CD4-positive, alpha-beta T cell (primary cell): ENCODE data around the gene MEGF10. TPM values are rescaled to one million over a fixed set of nuclear protein-coding genes. Genes with fewer than 3 reads are reported as not detected.

Experiments
- ATAC-seq: fragments of 200-7000 bp; cut with Tn5 transposase; one replicate; pipeline ENCODE4 v1.10.0; 2022; ENCODE audit warnings: mild to moderate bottlenecking; ENCODE audit not compliant: poor library complexity
- CTCF ChIA-PET: fragments of 350-600 bp; sonication (Branson Sonifier 250); formaldehyde crosslinking; loops from one replicate; lab custom pipeline; 2021; ENCODE audit warnings: antibody characterized with exemption, inconsistent platforms; lab: Charles Lee
- POLR2A ChIA-PET: fragments of 350-600 bp; sonication (Branson Sonifier 250); formaldehyde crosslinking; loops from one replicate; lab custom pipeline; 2021; ENCODE audit warnings: antibody characterized with exemption, inconsistent platforms; lab: Charles Lee
- DNase-seq, 14 experiments: peaks; one replicate each; pipeline ENCODE4 v3.0.0-alpha.2; 2013 to 2020; ENCODE audit warnings: mixed read lengths in 2 of 14
- H3K27ac ChIP-seq, 2 donors: one replicate each; pipeline versions ENCODE4 v1.5.1 to v1.7.0; 2013; ENCODE audit warnings: low read length in 2 of 2, low read depth in 1 of 2, mild to moderate bottlenecking in 1 of 2
- H3K27me3 ChIP-seq, 2 experiments: 1 replicate in 1 of 2; 2 replicates in 1 of 2; pipeline versions ENCODE4 v1.6.1 to v1.7.0; 2013; ENCODE audit warnings: low read length in 2 of 2, control low read depth in 1 of 2, mild to moderate bottlenecking in 1 of 2, moderate library complexity in 1 of 2; ENCODE audit not compliant: insufficient read depth in 2 of 2, control insufficient read depth in 1 of 2
- H3K36me3 ChIP-seq: one replicate; pipeline ENCODE4 v1.6.1; 2013; ENCODE audit warnings: low read length, control low read depth; ENCODE audit not compliant: insufficient read depth
- H3K4me1 ChIP-seq: one replicate; pipeline ENCODE4 v1.6.1; 2013; ENCODE audit warnings: low read length, control low read depth; ENCODE audit not compliant: insufficient read depth
- H3K4me3 ChIP-seq: one replicate; pipeline ENCODE4 v1.5.1; 2013; ENCODE audit warnings: mild to moderate bottlenecking, low read length, moderate library complexity
- H3K9me3 ChIP-seq, 2 experiments: 1 replicate in 1 of 2; 2 replicates in 1 of 2; pipeline versions ENCODE4 v1.6.1 to v1.7.0; 2013; ENCODE audit warnings: low read length in 2 of 2, mild to moderate bottlenecking in 2 of 2, control low read depth in 1 of 2, moderate library complexity in 1 of 2; ENCODE audit not compliant: control insufficient read depth in 1 of 2, insufficient read depth in 1 of 2
- H3K27ac Mint-ChIP-seq: one replicate; pipeline ENCODE4 v1.8.0; 2020; ENCODE audit warnings: mixed read lengths
- H3K27me3 Mint-ChIP-seq: one replicate; pipeline ENCODE4 v1.8.0; 2021; ENCODE audit warnings: mixed read lengths
- H3K36me3 Mint-ChIP-seq: one replicate; pipeline ENCODE4 v1.8.0; 2021; ENCODE audit warnings: low read depth, mixed read lengths
- H3K4me1 Mint-ChIP-seq: one replicate; pipeline ENCODE4 v1.8.0; 2021; ENCODE audit warnings: low read depth, mixed read lengths
- H3K4me3 Mint-ChIP-seq: one replicate; pipeline ENCODE4 v1.8.0; 2020; ENCODE audit warnings: mild to moderate bottlenecking, mixed read lengths
- H3K9me3 Mint-ChIP-seq: one replicate; pipeline ENCODE4 v1.8.0; 2020; ENCODE audit warnings: mixed read lengths
- CTCF ChIP-seq: fragments of 200-600 bp; IDR thresholded peaks from one replicate; pipeline ENCODE4 v1.8.0; 2022; ENCODE audit warnings: antibody characterized with exemption, mild to moderate bottlenecking
- intact Hi-C, 2 experiments: fragments of 100-400 bp; cut with DNase I in 1 of 2; cut with micrococcal nuclease in 1 of 2; formaldehyde crosslinking; loops; one replicate each; pipeline versions ENCODE4 v1.15.1 to v1.9.0; 2023 to 2025; cut with DNase I, micrococcal nuclease
- total RNA-seq, 174 experiments: library from RNA in 2 of 174; stranded (reverse) in 2 of 174; gene quantifications; one replicate each; pipeline ENCODE4 v1.2.3 and lab custom pipeline; 2021 to 2026

MEGF10 gene
- total RNA-seq, 2 experiments from 2014 or later, result not detected

DNA sequence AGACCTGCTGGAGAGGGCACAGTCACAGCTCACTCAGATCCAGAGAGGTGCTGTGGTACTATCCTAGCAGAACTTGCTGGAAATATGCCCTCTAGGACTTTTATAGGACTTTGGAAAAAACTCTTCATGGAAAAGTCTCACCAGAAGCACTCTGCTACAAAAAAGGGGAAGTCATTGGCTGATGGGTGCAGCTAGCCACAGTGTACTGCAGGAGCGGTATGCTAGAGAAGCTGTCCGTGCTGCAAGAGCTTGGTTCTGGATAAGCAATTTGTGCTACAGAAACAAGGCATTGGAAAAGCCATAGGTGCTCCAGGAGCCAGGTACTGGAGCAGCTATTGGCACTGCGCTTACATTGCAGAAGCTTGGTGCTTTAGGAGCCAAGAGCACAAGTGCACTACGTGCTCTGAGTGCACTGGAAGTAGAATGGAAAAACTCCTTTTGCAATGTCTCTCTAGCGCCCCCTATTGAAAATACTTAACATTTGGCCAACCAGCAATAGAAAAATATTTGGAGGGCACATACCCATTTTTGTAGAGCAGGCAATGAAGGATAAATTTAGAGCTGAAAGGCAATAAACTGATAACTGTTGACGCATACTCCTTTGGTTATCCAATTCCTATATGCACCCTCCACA is 83.4 kb downstream of the MEGF10 start:
- Histone ChIP-seq H3K4me3 (no peak overlapping the region), H3K27me3 (no peaks in the 10 kb centered on the region), H3K27ac (no peak overlapping the region), H3K4me1 (no peaks in the 10 kb centered on the region), H3K36me3 (no peaks in the 10 kb centered on the region), H3K9me3 (no peaks in the 10 kb centered on the region)
- no peaks in the 10 kb centered on the region for H3K36me3 Mint-ChIP-seq
- H3K4me1 Mint-ChIP-seq, result no peaks in the 10 kb centered on the region
- ChIA-PET POLR2A (no interaction called here), CTCF (no interaction called here)
- no peak overlapping the region for H3K27ac Mint-ChIP-seq
- intact Hi-C loops, result no loop called here
- DNase-seq (no peak), ATAC-seq (no peak)
- H3K9me3 Mint-ChIP-seq, result peaks cover 3% of the 10 kb centered on the region
- H3K27me3 Mint-ChIP-seq, result peaks cover 15% of the 10 kb centered on the region
- no peak overlapping the region for H3K4me3 Mint-ChIP-seq
- no peak for TF ChIP-seq CTCF

DNA sequence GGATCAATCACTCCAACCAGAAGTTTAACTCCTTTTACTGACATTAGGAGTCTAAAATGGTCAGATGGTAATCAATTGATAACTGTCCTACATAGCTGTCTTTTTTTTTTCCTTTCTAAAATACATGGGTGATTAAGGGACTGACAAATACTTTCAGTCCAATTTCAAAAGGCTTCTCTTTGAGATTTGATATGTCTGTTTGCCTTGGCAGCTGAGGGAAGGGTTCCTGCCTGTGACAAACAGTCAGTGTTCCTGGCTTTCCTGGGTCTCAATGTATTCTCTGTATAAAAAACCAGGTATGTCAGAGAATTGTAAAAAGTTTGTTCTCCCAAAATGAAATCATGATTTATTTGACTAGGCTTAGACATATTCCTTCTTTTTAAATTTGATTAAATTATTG is 84.5 kb downstream of the MEGF10 start:
- Mint-ChIP-seq H3K36me3 (no peaks in the 10 kb centered on the region), H3K4me3 (no peak overlapping the region), H3K4me1 (no peaks in the 10 kb centered on the region), H3K27ac (no peak overlapping the region), H3K9me3 (peaks cover 3% of the 10 kb centered on the region), H3K27me3 (peaks cover 21% of the 10 kb centered on the region)
- H3K36me3 ChIP-seq, result no peaks in the 10 kb centered on the region
- H3K9me3 ChIP-seq, result no peaks in the 10 kb centered on the region
- intact Hi-C loops, result no loop called here
- ATAC-seq (no peak), DNase-seq (no peak)
- H3K27ac ChIP-seq, result no peak overlapping the region
- POLR2A ChIA-PET, result no interaction called here
- H3K4me1 ChIP-seq, result no peaks in the 10 kb centered on the region
- CTCF ChIA-PET, result no interaction called here
- TF ChIP-seq CTCF, result no peak
- H3K27me3 ChIP-seq, result no peaks in the 10 kb centered on the region
- no peak overlapping the region for H3K4me3 ChIP-seq

GRCh38 chr5:127375544-127376091 is 85.0 kb downstream of the MEGF10 start:
- H3K9me3 Mint-ChIP-seq, result peaks cover 3% of the 10 kb centered on the region
- no peak overlapping the region for H3K27ac Mint-ChIP-seq
- CTCF ChIA-PET, result no interaction called here
- H3K36me3 ChIP-seq, result no peaks in the 10 kb centered on the region
- no peak for TF ChIP-seq CTCF
- H3K4me3 Mint-ChIP-seq, result no peak overlapping the region
- POLR2A ChIA-PET, result no interaction called here
- no peak overlapping the region for H3K4me3 ChIP-seq
- no peaks in the 10 kb centered on the region for H3K27me3 ChIP-seq
- H3K27ac ChIP-seq, result no peak overlapping the region
- no peaks in the 10 kb centered on the region for H3K4me1 ChIP-seq
- no peaks in the 10 kb centered on the region for H3K9me3 ChIP-seq
- ATAC-seq (no peak), DNase-seq (no peak)
- no peaks in the 10 kb centered on the region for H3K4me1 Mint-ChIP-seq
- H3K36me3 Mint-ChIP-seq, result no peaks in the 10 kb centered on the region
- intact Hi-C loops, result no loop called here
- peaks cover 22% of the 10 kb centered on the region for H3K27me3 Mint-ChIP-seq
